NCI-H187 treated with DMSO at 0.1 percent for 48 hours (cell line): ENCODE measurements around the gene WSB2.
"Not testable (repeated sequence)": the region's sequence is repeated elsewhere in the genome, so short reads cannot be mapped to it uniquely, and the experiment has no call there.

ENCODE experiments used
- DNase-seq: peaks from one replicate; lab custom pipeline; 2025; lab: John Stamatoyannopoulos, UW

Gene WSB2

DNA sequence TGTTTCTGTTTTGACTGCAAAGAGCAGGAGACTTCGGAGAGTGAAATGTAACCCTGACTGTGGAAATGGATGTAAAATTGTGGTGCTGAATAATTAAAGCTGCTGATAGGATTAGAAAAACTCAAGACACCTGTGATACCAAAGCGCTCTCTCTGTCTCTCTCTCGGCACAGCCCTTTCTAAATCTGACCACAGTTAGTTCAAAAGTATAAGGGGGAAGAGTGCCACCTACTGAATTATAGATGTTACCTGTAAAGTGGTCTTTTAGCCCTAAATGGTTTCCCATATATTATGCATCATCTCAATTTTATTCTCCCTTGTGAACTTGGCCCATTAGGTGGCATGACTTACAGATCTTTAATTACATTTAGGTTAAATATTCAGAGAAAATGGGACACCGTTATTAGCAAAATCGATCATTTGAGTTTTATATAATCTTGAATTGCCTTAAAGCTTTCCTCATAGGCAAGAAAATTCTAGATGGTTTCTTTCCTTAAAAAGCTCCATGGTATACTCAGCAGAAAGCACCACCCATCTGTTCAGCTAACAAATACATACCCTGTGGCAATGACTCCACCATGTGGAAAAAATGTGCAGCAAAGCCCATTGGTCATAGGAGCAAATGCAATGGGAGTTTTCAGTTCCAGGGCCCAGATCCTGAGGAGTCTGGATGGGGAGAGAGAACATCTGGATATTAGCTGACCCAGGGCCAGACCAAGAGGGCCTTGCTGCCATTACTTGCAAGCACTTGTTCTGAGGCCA is 26.4 kb downstream of the WSB2 start:
- no peak for DNase-seq

DNA sequence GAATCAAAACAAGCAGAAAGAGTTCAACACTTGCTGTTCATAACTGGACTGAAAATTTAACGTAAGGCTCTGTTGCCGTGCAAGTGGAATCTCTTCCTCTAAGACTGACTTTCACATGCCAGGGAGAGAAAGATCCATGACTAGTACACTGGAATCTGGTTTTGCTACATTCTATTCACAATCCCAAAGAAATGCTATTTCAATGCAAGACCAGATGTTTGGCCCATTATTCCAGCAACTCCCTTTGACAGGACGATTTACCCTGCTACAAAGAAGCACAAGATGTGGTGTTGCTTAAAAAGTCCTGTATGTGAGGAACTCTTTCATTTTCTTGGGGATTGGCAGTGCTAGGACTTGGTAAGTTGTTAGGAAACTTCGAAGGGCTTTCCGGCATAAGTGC is 27.1 kb downstream of the WSB2 start:
- no peak for DNase-seq

- no peak for DNase-seq
Measured at GRCh38 chr12:118033323-118033722, 27.7 kb downstream of the WSB2 start.

- DNase-seq, result no peak
Measured at GRCh38 chr12:118032188-118032587, 28.8 kb downstream of the WSB2 start.

- no peak for DNase-seq
Measured at GRCh38 chr12:118029166-118029565, 31.8 kb downstream of the WSB2 start.

GRCh38 chr12:118025168-118025567 is 35.8 kb downstream of the WSB2 start:
- no peak for DNase-seq

DNA sequence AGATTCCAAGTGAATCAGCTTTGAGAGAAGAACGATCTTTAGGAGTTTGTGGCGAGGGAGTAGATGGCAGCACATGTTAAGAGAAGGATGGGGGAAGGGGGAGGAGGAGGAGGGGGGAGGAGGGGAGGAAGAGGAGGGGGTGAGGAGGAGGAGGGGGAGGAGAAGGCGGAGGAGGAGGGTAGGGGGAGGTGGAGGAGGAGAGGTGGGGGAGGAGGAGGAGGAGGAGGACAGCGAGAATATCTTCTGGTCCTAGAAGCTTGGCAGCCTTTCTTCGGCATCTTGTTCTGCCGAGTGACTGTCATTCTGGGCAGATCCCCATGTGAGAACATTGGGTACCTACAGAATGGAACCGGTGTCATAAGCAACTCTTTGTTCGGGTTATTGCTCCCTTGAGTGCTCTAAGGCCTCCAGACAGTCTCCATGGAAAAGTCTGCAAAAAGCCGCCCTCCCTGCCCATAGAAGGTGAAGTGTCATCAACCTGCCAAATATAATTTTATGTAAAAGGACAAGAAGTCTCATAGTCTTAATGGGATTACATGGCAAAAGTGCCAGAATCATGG is 37.6 kb downstream of the WSB2 start:
- DNase-seq, result no peak

DNA sequence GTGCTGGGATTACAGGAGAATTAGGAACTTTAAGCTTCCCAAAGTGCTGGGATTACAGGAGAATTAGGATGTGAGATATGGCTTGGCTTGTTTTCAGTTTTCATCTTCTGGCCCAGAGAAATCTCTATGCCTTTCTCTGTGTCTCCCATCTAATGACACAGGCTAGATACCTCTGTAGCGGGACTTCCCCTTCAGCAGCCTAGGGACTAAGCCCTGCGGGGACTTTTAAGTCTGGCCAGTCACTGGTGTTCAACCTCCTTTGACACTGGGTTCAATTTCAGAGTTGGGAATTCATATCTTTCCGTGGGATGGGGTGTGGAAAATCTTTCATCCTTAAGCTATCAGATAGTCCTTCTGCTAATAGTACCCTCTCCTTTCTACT is 38.3 kb downstream of the WSB2 start:
- DNase-seq, result no peak

DNA sequence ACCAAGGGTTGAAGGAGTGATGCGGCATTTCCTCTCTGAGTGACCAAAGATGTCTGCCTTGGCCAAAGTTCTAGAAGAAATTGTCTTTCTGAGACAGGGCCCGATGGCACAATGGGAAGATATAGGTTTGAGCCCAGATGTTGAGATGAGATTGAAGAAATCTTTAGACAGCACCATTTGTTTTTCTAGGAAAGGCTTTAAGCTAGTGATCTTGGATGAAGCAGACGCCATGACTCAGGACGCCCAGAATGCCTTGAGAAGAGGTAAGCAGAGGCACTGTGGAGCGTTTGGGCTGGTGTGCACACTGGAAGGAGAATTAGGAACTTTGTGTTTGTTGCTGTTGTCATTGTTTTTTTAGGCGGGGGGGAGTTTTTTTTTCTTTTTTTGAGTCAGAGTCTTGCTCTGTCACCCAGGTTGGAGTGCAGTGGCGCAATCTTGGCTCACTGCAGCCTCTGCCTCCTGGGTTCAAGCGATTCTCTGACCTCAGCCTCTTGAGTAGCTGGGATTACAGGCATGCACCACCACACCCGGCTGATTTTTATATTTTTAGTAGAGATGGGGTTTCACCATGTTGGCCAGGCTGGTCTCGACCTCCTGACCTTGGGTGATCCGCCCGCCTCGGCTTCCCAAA is 38.8 kb downstream of the WSB2 start:
- not testable (repeated sequence) for DNase-seq

DNA sequence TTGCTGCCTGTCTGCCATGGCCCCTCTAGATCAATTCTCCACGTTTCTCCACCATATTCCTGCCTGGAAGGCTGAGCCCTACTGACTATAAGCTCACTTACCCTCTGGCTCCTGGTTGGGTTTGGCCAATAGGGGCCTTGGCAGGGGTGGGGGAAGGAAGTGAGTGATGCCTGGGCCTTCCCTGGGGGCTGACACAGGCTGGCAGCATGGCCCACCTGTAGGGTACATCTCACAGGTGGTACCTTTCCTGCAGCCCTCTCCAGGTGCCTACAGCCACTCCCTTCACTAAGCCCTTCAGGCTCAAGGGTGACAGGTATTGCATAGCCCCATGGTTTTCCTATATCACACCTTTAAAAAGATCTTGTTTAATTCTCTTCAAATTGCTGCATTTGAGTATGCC is 40.9 kb downstream of the WSB2 start:
- DNase-seq, result no peak

DNA sequence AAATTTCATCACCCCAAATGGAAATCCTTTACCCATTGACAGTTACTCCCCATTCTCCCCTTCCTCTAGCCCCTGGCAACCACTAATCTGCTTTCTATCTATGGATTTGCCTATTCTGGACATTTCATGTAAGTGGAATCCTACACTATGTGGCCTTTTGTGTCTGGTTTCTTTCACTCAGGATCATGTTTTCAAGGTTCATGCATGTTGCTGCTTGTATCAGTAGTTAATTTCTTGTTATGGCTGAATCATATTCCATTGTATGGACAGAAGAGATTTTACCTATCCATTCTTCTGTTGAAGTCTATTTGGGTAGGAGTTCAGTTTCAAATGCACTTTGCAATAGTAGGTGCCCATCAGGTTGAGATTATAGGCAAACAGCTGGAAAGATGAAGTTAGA is 43.1 kb downstream of the WSB2 start:
- no peak for DNase-seq

DNA sequence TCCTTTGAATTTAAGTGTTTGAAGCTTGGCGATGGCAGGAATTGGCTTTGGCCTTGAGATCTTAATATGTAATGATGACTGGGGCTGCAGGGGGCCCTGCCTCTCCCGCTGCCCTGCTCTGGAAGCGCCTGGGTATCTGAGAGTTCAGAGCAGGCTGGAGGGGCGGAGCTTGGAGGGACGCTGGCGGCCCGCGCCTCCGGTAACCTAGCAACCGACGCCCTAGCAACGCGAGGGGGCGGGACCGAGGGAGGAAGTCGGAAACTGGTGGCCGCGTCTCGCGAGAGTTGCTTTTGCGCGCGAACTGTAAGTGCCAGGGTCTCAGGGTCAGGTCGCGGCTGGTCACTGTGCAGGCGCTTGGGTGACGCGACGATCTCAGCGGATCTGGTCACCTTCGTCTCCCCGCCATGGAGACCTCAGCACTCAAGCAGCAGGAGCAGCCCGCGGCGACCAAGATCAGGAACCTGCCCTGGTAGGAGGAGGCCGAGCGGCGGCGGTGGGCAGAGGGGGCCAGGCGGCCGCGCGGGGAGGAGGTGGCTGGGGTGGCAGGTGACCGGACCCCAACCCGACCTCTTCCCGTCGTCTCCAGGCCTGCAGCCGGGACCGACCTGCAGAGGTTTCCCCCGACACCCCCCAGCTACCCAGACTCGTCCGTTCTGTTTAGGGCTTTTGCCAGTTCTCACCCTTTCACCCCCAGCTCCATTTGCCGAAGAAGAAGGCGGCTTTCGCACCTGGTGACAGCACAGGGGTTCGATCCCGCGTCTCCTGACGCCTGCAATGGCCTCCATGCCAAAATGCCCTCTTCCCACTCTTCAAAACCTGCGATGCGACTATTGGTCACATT is 44.3 kb downstream of the WSB2 start, which contains the start of gene RFC5:
TSS of gene RFC5 (plus strand) at position 280 of the 841 bp plus-strand sequence. CDS start at position 405, 125 bp downstream.
- DNase-seq, result peak; percentile 94

DNA sequence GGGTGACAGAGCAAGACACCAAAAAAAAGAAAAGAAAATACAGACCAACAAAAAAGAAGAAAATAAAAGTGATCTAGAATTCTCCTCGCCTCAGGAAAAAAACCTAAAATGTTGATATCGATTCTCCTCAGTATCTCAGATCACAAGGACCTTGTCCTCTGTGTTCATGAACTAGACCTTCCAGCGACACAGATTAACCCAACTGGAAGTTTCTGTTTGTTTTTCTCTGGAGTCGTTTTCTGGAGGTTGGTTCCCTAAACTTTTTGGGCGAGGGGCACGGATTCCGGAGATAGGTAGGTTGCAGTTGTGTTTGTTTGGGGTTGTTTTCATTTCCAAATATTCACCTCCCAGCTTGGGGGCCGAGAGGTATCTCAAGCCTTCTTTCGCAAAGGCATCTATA is 45.0 kb downstream of the WSB2 start:
- DNase-seq, result no peak

DNA sequence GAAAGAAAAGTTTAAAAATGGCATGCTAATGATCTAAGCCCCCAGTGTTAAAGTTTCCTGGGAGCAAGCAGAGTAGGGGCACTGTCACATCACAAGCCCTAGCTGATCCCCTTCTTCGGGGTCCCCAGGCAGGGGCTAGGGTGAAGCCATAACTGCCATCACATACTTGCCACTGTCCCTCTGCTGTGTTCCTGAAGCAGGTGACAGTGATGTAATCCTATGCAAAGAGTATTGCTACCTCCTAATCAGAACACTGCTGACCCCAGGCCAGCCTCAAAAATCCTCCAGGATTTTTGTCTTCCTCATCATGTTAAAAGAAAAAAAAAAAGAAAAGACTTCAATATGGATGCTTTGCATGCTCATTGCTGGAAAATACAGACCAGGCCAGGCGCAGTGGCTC is 45.7 kb downstream of the WSB2 start:
- DNase-seq, result no peak

DNA sequence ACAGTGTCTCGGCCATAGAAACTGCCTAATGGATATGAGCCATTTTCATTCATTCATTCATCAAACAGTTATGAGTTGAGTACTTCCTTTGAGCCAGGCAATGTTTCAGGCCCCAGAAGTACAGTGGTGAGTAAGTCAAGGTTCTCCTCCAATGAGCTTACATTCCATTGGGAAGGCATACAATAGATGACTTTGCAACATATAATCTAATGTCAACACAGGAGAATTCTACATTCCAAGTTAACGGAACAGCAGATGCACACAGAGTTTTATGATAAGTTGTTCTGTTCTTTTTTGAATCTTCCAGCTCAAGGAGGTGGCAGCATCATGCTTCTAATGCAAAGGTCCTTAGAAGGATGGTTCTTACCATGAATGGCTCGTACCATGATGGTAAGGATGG is 47.7 kb downstream of the WSB2 start:
- no peak for DNase-seq

DNA sequence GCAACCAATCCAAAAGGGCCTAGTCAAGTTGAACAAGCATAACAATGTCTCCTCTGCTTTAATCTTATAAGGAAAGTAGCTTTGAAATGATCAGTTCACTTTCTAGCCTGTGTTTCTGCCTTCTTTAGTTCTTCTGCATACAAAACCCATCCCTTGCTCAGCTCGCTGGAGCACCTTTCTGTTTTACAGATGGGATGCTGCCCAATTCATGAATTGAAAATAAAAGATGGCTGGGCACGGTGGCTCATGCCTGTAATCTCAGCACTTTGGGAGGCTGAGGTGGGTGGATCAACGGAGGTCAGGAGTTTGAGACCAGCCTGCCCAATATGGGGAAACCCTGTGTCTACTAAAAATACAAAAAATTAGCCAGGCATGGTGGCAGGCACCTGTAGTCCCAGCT is 49.0 kb downstream of the WSB2 start:
- DNase-seq, result no peak

GRCh38 chr12:118011377-118011776 is 49.6 kb downstream of the WSB2 start:
- no peak for DNase-seq

DNA sequence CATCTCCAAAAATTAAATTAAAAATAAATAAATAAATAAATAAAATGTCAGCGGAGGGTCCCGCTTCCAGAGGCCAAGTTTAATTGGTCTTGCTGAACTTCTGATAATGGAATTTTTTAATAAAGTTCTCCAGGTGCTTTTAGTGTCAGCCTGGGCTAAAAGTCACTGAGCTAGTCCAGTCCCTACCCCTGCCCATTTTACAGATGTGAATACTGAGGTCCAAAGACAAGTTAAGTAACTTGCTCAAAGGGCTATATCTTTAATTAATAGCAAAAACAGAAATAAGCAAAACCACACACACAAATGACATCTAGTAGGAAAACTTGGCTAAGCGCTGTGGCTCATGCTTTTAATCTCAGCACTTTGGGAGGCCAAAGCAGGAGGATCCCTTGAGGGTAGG is 50.1 kb downstream of the WSB2 start:
- no peak for DNase-seq

GRCh38 chr12:117999806-118000205 is 61.2 kb downstream of the WSB2 start:
- not testable (repeated sequence) for DNase-seq

DNA sequence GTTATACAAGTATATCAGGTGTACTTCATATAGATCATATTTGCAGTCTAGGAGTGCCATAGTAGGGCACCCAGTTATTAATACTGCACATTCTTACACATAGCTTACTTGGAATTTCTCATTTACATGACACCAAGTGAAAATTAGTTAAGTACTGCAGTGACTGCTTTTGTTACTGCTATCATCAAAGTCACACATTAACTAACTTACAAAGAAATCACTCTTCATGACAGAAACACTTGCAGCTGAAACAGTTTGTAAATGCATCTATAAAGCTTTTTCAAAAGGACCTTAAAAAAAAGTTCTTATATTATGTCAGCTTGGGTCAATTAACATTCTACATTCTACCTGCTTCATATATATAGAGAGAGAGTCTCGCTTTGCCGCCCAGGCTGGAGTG is 62.3 kb downstream of the WSB2 start:
- no peak for DNase-seq

- DNase-seq, result no peak
Measured at GRCh38 chr12:117994551-117995438, 66.2 kb downstream of the WSB2 start.
